GM23338 (cell line): ENCODE measurements around the gene ECHDC1. TPM values are rescaled to one million over a fixed set of nuclear protein-coding genes. Genes with fewer than 3 reads are reported as not detected.

Experiments
- polyA plus RNA-seq: library from polyadenylated mRNA; unstranded; fragments of >200 nt; fragmentation: Nextera tagmentation; extraction: Ambion mirVana; gene quantifications from 2 replicates; pipeline ENCODE4 v1.2.1, GENCODE V29; 2016
- small RNA-seq: library from RNA; depleted of rRNA; stranded (forward); fragments of <200 nt; gene quantifications from one replicate; pipeline ENCODE3, GENCODE V24; 2014; ENCODE audit warnings: low replicate concordance
- total RNA-seq: library from RNA; depleted of rRNA; stranded (reverse); fragments of >200 nt; shearing (Covaris generic); gene quantifications from 2 replicates; pipeline ENCODE4 v1.2.3, GENCODE V29; 2014; rRNA removed

The ECHDC1 gene
- total and polyA plus RNA-seq, 2 experiments from 2014 or later, result 65.8 to 98.4 TPM

Small RNA genes lying within 50 kb of the gene (small RNA-seq; reads per million reads assigned to genes)
- gene RNA5SP217, result not detected

Other genes with a start within 250 kb of the ECHDC1 start
- gene RSPO3, start 224.9 kb downstream of the ECHDC1 start, total RNA-seq, result not detected in 2 replicates
- gene RSPO3, start 224.9 kb downstream of the ECHDC1 start, polyA plus RNA-seq, result 0.30 TPM in 1 of 2 replicates, not detected in the other
- 25.6 and 43.7 TPM in 2 replicates for gene RNF146, start 76.7 kb downstream of the ECHDC1 start, total RNA-seq
- gene RNF146, start 76.7 kb downstream of the ECHDC1 start, polyA plus RNA-seq, result 19.8 and 24.2 TPM in 2 replicates
- 4.0 and 7.6 TPM in 2 replicates for gene KIAA0408, start 115.8 kb upstream of the ECHDC1 start, total RNA-seq
- gene KIAA0408, start 115.8 kb upstream of the ECHDC1 start, polyA plus RNA-seq, result 6.5 and 9.1 TPM in 2 replicates
- not detected in 2 replicates for gene C6orf58, start 233.6 kb upstream of the ECHDC1 start, total RNA-seq
- 0.18 TPM in 1 of 2 replicates, not detected in the other for gene C6orf58, start 233.6 kb upstream of the ECHDC1 start, polyA plus RNA-seq